HG02981 (cell line): ENCODE measurements around the gene ZFP64.
"Not testable (repeated sequence)": the region's sequence is repeated elsewhere in the genome, so short reads cannot be mapped to it uniquely, and the experiment has no call there.

ENCODE experiments used
- ATAC-seq: cut with Tn5 transposase; IDR thresholded peaks from one replicate; pipeline ENCODE4 v1.9.1; 2021; ENCODE audit warnings: mild to moderate bottlenecking, moderate library complexity; ENCODE audit not compliant: unreplicated experiment

ZFP64 gene

DNA sequence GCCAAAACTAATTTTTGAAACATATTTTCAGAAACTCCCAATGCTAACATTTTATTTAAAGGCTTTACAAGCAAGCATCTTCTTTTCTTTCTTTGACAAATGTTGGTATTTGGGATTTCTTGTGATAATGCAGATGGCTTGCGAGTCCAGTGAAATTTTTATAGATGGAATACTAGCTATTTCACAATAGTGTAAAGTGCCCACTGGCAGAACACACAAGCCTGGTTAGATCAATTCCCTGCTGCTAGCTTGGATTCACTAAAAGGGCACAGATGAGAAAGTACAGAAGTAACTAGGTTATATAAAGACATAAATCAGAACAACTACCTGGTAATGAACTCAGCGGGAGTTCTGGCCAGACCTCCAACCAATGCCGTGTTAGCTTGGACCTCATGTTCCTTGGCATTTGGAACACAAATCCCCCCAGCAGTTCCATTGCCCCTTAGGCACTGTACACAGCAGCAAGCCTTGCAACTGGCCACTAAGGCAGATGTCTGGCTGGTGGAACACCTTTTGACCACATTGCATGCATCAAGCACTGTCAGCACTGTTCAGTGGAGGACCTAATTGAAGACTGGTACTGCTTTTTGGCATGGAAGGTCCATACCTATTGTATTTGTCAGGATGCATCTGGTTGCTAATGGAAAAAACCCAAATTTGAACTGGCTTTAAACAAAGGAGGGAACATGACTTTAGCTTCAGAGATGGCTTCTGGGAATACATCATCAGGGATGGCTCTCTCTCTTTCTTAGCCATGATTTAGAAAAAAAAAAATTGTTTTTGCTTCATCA, 15.6 kb upstream of the ZFP64 start:
- no peak for ATAC-seq

DNA sequence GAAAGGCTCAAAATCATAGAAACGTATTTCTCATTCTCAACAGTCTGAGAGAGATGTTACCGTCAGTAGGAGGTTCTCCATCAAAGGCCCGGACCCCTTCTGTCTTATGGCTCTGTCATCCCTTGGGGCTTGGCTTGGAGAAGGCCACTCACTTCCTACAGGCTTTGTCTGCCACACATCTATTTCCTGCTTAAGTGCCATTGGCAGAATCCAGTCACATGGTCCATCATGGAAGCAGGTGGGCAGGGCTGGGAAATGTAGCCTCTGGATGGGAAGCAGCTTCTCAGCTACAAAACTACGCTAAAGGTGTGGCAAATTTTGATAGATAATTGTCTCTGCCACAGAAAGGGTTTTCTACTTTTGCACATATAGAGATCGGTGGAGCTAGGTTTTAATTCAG, 12.6 kb upstream of the ZFP64 start:
- ATAC-seq = no peak

DNA sequence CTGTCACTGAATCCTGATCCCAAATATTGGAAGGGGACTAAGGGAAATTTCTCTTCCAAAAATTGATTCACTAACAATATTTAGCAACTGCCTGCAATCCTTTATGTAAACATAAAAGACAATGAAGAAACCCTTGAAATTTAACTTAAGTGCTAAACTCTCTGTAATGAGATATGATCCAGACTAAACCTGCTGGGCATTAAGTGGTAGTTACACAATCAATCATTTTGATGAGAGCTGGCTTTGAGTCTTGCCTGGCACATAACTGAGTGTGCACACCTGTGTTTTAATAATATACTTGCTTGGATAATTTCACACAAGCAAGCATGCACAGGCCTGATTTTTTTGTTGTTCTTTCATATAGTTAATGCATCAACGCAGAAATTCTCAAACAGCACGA, 9.8 kb upstream of the ZFP64 start:
- ATAC-seq = no peak

DNA sequence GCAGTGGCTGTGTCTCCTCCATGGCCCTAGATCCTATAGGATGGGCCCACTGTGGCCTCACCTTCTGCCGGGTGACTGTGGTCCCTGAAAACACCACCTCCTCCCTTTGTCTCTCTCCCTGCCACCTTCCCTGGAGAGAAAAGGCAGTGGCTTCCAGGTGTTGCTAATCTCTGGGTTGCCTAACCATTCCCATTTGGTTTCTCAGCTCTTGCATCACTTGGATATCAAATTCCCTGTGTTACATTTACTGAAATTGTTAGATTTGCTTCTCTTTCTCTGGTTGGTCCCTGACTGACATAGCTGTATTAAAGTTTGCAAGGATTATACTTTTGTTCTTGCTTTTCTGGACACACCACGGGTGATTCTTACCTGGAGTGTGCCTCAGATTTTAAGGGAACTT, 9.3 kb upstream of the ZFP64 start:
- ATAC-seq = no peak

DNA sequence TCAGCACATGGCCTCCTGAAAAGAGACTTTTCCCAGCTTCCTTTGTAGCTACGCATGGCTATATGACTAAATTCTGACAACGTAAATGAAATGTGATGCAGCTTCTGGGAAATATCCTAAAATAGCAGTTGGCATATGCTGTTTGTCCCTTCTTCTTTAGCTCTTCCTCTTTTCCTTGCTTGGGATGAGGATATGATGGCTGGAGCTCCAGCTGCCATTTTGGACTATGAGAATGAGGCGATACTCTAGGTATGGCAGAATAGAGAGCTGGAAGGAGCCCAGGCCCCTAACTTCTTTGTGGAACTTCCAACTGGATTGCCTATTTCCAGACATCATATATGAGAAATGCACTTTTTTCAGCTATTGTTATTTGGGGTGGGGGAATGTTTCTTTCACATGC, 5.3 kb upstream of the ZFP64 start:
- ATAC-seq = no peak

DNA sequence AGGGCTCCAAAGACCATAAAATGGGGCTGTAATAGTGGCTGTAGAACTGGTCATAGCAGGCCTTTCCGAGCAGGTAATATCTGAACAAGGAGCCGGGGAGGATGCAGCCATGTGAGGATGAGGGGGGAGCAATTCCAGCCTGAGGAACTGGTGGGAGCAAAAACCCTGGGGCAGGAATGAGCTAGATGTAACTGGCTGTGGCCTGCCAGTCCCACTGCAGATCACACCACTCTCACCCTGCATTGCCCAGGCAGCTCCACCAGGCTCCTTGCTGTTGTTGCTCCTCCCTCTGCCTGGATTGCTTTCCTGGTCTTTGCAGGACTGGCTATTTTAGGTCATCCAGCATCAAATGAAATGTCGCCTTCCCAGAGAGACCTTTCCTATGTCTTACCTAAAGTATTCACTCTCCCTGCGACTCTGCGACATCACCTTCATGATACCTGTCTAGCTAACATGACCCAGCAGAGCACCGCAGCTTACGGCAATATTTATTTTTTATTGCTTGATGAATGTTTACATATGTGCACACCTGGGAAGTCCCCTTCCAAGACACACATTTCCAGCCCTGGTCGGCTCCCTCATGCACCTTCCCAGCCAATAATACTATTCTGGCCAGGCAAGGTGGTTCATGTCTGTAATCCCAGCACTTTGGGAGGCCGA, 2.4 kb upstream of the ZFP64 start:
- ATAC-seq = no peak

DNA sequence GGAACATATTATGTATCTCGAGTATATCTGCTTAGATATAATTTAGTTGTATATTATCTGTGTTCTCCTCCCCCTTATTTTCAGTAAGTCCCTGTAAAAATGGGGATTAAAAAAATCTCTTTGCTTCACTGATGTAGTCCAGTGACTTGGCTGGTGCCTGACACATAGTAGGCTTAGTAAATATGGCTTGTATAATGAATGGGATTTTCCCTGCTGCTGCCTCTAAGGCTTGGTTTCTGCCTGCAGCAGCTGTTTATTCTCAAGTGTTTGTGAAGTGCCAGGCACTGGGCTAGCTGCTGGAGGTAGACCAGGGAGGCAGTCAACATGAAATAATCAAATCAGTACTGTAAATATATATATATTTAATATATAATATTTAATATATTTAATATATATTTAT, 1.6 kb upstream of the ZFP64 start:
- no peak for ATAC-seq

DNA sequence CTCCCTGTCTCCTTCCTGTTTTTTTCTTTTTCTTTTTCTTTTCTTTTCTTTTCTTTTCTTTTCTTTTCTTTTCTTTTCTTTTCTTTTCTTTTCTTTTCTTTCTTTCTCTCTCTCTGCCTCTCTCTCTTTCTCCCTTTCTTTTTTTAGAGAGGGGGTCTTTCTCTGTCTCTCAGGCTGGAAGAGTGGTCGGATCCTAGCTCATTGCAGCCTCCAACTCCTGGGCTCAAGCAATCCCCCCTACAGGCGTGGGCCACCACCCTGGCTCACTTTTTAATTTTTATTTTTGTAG, 1.1 kb upstream of the ZFP64 start:
- not testable (repeated sequence) for ATAC-seq

DNA sequence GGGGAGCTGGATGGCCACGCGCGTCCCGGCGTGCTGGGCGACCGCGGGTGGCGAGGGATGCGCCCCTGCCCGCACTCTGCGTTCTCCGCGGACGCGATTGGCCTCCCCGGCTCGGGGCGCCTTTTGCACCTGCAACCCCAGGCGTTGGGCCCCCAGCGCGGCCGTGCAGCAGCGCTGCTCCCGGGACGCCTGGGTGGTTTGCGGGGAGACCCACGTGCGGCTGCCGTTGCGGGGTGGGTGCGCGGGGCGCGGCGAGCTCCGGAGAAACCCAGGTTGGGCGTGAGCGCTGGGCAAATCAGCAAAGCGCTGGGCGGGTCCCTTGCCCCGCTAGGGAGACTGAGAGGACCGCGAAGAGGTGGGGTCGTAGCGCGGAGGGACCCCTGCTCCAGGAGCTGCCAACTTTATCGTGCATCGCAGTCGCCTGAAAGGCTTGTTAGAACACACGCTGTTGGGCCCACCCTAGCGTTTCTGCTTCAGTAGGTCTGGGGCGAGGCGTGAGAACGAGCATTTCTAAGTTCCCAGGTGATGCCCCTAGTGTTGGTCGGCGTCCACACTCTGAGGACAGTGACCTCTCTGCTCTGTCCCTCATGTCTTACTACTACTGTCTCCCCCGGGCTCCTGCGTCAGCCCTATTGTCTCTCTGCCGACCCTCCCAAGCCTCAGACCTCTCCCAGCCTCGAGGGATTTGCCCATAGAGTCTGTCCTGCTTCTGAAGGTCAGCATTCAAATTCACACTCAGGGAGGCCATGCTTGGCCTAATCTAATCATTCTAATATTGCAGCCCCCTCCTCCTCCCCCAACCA, 538 bp upstream of the ZFP64 start:
- ATAC-seq = peak; percentile 39

DNA sequence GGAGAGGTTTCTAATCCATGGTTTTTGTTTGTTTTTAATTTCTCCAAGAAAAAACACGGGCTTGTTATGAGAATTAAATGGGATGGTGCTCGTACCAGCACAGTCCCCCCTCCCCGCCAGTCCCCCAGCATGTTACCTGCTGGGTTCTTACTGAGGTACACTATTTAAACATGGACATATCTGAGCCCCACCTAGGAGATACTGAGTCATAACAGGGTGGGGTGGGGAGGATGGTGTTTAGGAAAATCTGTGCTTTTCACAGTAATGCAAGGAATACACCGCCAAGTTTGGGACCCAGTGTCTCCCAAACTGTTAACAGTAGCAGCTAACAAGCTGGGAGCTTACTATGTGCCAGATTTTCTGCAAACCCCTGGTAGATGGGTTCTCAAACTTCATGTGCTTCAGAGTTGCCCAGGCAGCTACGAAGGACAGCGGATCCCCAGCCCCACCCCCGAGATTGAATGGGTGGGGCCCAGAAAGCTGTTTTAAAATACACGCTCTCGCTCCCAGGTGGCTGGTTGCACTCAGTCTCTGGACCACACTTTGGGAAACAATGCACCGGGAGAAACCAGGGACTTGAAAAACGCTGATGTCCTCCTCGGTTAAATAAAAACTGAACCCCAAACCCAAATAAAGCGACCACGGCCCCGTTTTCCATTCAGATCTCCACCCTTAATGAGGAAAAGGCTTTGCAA, 995 bp downstream of the ZFP64 start:
- peak; percentile 37 for ATAC-seq

DNA sequence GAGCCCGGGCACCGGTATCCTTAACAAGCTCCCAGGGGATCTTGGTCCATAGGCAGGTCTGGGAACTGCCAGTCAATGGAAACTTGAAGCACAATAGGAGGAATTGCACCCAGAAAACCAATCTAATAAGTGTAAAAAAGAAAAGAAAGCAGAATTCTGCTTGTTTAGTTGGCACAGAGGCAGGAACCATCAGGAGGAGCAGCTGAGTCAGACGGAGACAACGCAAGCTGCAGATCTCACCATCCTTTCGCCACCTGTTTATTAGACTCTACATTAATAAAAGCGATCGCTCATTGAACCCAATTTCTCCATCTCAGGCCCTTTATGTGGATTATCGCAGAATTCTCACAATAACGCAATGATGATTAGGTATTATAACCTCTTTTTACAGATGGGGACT, 9.8 kb downstream of the ZFP64 start:
- ATAC-seq = no peak

DNA sequence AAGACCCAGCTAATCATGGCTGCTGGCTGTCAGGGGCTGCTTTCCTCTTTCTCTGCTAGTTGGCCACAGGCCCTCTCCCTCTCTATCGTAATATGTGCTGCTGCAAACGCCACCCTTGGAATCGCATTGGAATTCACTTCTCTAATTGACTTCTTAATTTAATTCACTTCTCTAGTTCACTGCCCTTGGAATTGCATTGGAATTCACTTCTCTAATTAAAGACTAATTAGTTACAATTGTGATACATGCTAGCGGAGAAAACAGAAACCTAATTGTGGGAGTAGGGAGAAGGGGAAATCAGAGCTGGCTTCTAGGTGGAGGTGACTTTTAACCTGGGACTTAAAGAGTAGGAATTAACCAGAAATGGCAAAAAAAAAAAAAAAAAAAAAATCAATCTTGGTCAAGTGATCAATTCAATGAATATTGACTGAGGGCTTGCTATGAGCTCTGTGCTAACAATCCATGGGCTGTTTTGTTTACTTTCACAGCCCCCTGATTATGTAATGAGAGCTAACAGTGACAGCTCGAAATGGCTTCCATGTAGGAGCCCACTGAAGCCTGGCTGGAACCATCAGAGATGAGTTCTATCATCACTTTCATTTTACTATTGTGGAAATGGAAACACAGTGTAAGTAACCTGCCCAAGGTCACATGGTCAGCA, 11.3 kb downstream of the ZFP64 start:
- ATAC-seq = no peak

DNA sequence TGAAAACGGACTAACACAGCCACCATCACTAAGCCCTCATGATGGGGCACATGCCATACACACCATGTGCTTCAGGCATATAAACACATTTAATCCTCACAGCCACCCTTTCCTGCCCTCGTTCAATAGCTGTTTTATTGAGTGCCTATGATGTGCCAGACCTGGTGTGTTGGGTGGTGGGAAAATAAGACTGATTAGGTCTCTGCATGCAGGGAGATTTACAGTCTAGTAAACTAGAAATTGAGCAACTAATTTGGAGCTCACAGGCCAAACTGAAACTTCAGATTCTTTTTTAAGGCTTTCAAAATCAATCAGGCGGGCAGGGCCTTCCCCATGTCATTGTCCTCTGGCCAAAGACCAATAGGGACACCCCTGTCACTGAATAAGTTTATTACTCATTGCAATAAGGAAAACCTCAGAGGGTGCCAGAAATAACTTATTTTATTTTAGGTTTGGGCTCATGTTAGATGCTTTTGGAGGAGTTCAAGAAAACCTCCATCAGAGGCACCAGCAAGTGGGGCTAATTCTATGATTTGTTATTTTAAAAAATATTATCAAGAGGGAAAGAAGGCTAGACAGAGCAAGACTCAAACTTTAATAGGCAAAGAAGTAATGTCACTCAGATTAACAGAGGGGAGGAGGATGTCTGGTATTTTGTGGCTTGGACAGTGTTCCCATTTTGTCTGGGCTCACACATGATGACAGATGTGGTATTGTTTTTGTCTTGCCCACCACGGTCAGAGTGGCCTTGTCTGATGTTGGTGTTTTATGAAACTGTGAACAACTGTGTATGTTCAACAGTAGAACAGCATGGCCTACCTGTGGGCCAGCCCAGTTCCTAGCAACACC, 12.0 kb downstream of the ZFP64 start:
- peak; percentile 80 for ATAC-seq

DNA sequence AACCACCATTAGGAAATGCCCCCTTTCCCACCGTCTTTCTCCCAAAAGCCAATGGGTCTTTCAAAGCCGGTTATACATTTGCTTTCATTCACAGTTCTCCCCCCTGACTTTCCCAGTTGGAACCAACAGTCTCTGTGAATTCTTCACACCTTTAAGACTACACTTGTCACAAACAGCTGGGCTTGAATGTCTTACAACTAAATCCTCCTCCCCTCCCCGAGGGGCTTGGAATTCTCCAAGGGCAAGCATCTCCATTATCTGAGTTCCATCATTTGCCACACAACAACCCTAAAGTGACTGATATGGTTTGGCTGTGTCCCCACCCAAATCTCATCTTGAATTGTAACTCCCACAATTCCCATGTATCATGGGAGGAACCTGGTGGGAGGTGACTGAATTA, 12.9 kb downstream of the ZFP64 start:
- no peak for ATAC-seq

DNA sequence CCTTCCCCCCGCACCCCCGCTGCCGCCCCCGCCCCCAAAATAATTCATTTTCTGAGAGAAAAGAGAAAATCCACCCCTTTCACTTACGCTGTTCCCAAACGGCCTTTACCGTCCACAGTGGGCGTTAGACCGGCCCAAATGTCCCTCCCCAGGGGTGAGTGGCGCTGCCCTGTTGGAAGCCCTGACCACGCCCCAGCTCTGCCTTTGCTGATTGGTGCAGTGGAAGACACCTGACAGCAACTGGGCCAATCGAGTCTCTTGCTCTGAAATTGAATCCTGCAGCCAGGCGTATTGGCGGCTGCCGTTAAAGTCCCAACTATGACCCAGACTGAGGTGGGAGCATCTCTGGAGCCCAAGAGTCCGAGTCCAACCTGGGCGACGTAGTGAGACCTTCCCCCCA, 15.7 kb downstream of the ZFP64 start:
- ATAC-seq = no peak

DNA sequence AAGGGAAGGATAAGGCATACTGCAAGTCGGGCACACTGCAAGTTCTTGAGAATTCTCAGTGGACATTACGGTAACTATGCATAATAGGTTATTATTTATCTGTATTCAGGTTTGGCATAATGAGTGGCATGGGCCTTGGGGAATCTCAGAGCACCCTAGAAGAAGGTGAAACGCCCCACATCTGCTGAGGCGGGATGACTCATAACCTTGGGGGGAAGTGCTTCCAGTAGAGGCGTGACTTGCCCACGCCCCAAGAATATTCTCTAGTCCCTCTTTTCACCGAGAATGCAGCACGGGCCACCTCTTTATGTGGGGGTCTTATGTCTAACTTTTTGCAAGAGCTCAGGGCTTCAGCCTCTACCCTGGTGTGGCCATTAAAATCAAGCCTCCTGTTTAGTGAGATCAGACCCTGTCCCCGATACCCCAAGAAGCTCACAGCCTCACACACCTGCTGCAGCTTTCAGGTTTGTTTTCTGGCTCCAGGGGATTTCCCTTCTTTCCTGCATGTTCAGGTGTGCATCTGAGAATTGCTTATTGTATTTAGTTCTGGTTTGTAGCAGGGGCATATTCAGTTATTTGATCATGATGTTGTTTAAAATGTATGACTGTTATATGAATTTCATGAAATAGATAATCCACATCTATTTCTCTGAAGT, 19.1 kb downstream of the ZFP64 start:
- peak; percentile 88 for ATAC-seq

DNA sequence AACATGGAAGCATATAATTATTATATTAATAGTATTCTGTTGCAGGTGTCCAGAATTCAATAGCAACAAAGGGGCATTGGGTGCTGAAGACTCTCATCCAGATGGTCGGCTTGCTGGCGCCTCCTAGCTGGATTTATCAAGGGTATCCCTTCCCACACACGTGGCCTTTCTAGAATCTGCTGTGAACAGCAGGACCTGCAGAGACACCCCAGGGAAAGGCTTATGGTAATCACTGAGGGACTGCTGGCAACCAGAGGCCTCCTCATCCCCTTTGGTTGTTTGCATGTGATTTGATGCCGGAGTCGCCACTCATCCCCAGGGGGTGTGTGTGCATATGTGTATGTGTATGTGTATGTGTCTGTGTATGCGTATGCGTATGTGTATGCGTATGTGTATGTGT, 20.6 kb downstream of the ZFP64 start:
- ATAC-seq = no peak

DNA sequence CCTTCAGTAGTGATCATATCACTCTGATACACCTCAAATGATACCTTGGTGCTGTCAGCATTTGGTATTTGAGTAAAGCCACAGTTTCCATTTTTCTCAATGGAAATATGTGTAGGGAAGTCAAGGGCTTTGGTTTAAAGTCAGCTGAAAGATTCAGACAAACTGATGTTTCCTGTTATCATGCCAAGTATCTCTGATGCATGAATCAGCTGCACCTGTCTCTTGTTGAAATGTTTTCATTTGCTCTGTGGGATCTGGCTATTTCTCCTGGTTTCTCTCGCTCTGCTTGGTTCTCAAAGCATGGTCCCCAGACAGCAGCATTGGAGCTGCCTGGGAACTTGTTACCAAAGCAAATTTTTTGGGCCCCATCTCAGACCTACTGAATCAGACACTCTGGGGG, 23.5 kb downstream of the ZFP64 start:
- ATAC-seq = no peak

DNA sequence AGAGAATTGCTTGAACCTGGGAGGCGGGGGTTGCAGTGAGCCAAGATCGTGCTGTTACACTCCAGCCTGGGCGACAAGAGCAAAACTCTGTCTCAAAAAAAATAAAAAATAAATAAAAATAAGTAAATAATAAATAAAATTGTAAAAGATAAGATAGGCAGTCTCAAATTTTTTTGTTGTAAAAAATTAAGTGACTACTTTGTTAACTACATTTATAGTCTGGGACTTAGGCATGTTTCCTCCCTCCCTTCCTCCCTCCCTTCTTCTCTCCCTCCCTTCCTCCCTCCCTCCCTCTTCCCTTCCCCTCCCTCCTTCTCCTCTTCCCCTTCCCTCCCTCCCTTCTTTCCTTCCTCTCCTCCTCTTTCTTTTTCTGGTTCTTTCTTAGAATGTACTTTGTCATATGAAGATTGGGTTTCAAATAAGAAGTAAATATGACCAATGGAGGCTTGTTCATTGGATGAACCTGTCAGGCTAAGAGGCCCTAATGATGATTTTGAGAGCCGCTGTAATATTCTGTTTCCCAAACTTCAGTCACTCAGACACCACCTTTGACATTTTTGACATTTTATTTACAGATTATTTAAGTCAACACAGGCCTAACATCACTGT, 24.2 kb downstream of the ZFP64 start:
- no peak for ATAC-seq
